Tongue (tissue), 2 donors: Measurements from ENCODE around the gene SOWAHD. TPM values are rescaled to one million over a fixed set of nuclear protein-coding genes. Genes with fewer than 3 reads are reported as not detected.
"Not testable (repeated sequence)": the region's sequence is repeated elsewhere in the genome, so short reads cannot be mapped to it uniquely, and the experiment has no call there.

ENCODE experiments used
- DNase-seq: peaks from one replicate; pipeline ENCODE4 v3.0.0-alpha.2; 2015
- total RNA-seq: library from RNA; depleted of rRNA; stranded (reverse); fragments of >200 nt; gene quantifications from one replicate; pipeline ENCODE4 v1.2.3, GENCODE V29; 2014

SOWAHD gene
- total RNA-seq, 1 donor from 2014 or later, result 0.31 TPM

- no peak for DNase-seq
Measured at GRCh38 chrX:119759248-119759766, 919 bp downstream of the SOWAHD start.

- DNase-seq, result no peak
Measured at GRCh38 chrX:119760026-119760877, 1.9 kb downstream of the SOWAHD start.

GRCh38 chrX:119762718-119763117 is 4.3 kb downstream of the SOWAHD start:
- DNase-seq, result no peak

GRCh38 chrX:119763181-119763580 is 4.8 kb downstream of the SOWAHD start:
- DNase-seq, result no peak

- DNase-seq, result no peak
Measured at GRCh38 chrX:119763836-119764387, 5.5 kb downstream of the SOWAHD start.

GRCh38 chrX:119768436-119768835 is 10.0 kb downstream of the SOWAHD start:
- not testable (repeated sequence) for DNase-seq

GRCh38 chrX:119769388-119769787 is 11.0 kb downstream of the SOWAHD start:
- DNase-seq, result not testable (repeated sequence)

- DNase-seq, result no peak
Measured at GRCh38 chrX:119775517-119776238, 17.3 kb downstream of the SOWAHD start.

GRCh38 chrX:119778829-119779228 is 20.4 kb downstream of the SOWAHD start:
- no peak for DNase-seq

GRCh38 chrX:119783026-119783425 is 24.6 kb downstream of the SOWAHD start:
- no peak for DNase-seq

GRCh38 chrX:119784747-119785446 is 26.5 kb downstream of the SOWAHD start:
- DNase-seq, result no peak

GRCh38 chrX:119790977-119791436 is 32.6 kb downstream of the SOWAHD start:
- DNase-seq, result peak; percentile 58

- DNase-seq, result peak; percentile 94
Measured at GRCh38 chrX:119791437-119792231, 33.2 kb downstream of the SOWAHD start, which contains the start of gene RPL39. Gene RPL39, minus strand, starts transcription at chrX:119791630. Its CDS starts 54 bp downstream, at chrX:119791576.

- no peak for DNase-seq
Measured at GRCh38 chrX:119801253-119802221, 43.1 kb downstream of the SOWAHD start.

GRCh38 chrX:119802546-119802945 is 44.2 kb downstream of the SOWAHD start:
- no peak for DNase-seq

- DNase-seq, result not testable (repeated sequence)
Measured at GRCh38 chrX:119808461-119808860, 50.1 kb downstream of the SOWAHD start.

- DNase-seq, result no peak
Measured at GRCh38 chrX:119809185-119809666, 50.8 kb downstream of the SOWAHD start.
